Adipose tissue (tissue), 3 donors: ENCODE measurements around the gene NMD3. TPM values are rescaled to one million over a fixed set of nuclear protein-coding genes. Genes with fewer than 3 reads are reported as not detected.
"Not testable (repeated sequence)": the region's sequence is repeated elsewhere in the genome, so short reads cannot be mapped to it uniquely, and the experiment has no call there.

Experiments used
- H3K27ac ChIP-seq: one replicate; pipeline ENCODE4 v1.5.1; 2013; ENCODE audit warnings: low read depth, low read length
- WGBS, 3 donors: extraction: QIAGEN DNeasy Blood & Tissue Kit; methylation state at CpG; one replicate each; pipeline ENCODE4 v1.1.7; 2013; 5-methylcytosine and 5-hydroxymethylcytosine counted together
- polyA plus RNA-seq, 3 donors: library from polyadenylated mRNA; stranded (reverse); fragments of 200-250 nt; gene quantifications; one replicate each; pipeline ENCODE4 v1.2.3, GENCODE V29; 2013
- donor health status: healthy with polysubstance abuse.
- donor health status: Bipolar disorder and iron deficiency.
- donor health status: healthy.

Gene NMD3
- polyA plus RNA-seq: 10 to 100 TPM; 26.8 to 37.0 (median 31.3) TPM

DNA sequence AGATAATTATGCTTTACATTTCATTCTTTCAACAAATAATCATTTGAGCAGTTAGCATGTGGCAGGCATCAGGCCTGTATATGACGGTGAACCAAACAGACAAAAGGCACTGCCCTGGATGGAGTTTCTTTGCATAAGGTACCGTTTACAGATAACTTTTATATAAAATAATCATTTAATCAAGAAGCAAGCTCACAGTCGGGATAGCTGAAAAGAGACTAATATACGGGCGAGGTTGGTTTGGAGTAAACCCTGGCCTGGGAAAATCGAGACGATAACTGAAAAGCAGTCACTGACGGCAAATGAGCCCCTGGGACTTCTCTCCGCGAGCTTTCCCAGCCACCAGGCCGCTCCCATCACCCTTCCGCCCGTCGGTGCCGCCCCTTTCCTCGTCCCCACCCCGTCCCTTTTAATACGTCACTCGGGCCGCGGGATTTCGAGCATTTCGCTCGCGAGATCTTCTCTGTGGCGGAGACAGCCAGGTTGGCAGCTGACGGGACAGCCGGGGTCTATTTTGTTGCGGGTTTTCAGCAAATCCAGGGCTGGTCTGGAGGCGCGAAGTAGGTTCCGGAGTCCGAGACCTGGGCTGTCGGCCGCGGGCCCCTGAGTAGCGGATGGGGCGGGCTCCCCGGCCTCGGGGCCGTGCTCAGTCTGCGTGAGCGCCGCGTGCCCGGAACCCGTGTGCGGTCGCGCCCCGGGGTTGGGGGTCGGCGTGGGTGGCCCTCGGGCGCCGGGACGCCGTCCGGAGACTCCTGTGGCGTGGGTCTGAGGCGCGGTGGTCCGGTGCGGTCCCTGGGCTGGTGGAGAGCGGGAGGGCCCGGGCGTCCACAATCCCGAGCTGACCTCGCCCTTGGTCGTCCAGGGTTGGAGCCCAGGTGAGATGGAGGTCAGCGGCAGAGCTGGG, at the start of gene NMD3:
NMD3 (plus strand) TSS at position 462 of the 904 bp plus-strand sequence. CDS start 703 bp downstream, outside the sequence.
- peak within 1 kb of the TSS; percentile 58 for H3K27ac ChIP-seq
- WGBS, 3 donors: 0 to 1% (median 1%) methylated on average over 69 to 71 of the region's 71 CpGs

GRCh38 chr3:161171639-161172552, 49.2 kb upstream of the NMD3 start:
- no peak overlapping the region for H3K27ac ChIP-seq

DNA sequence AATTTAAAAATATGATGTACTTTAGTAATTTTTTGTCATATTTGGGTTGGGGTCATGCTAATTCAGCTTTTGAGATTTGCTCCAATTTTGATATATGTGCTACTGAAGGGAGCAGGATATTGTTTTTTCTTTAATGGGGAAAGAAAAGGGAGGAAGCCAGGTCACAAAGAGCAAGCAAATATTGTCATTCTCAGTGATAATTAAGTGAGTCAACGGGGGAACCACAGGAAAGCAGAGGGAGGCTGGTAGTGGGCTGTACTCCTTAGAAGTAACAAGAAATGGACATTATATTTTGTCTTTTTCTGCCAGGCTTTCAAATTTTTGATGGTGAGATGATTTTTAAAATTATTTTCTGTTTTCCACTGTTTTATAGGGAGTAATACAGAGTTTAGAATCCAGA, 45.6 kb upstream of the NMD3 start:
- WGBS, 3 donors: 51 to 74% (median 71%) methylated on average over 1 of the region's 1 CpG
- H3K27ac ChIP-seq: no peak overlapping the region

More at GRCh38 chr3:161171639-161172552, 49.2 kb upstream of the NMD3 start:
- WGBS, 3 donors: 64 to 80% (median 71%) methylated on average over 2 of the region's 2 CpGs

- WGBS, 3 donors: 72 to 79% (median 78%) methylated on average over 3 of the region's 3 CpGs
- no peak overlapping the region for H3K27ac ChIP-seq
These were observed 43.1 kb upstream of the NMD3 start for GRCh38 chr3:161177991-161178390.

- WGBS, 3 donors: 33 to 48% (median 45%) methylated on average over 1 of the region's 1 CpG
- not testable (repeated sequence) for H3K27ac ChIP-seq
These were observed 39.7 kb upstream of the NMD3 start for GRCh38 chr3:161181371-161181770.

DNA sequence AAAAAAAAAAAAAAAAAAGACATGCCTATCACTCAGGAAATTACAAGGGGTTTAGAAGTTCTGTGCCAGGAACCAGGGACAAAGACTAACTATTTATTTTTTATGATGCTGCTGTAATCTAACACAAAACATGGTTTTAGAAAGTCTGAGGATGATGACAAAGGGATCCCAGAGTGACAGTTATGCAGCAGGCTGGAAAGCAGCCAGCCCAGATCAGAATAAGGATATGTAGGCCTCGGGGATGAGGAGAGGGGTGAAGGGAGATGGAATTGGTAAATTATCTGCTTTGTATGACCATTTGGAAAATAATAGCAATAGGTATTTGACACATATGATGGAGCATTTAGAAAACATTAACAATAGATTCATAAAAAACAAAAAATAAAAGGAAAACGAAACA, 34.1 kb upstream of the NMD3 start:
- H3K27ac ChIP-seq: no peak overlapping the region
- WGBS, 3 donors: 19 to 56% (median 51%) methylated on average over 2 of the region's 2 CpGs

- H3K27ac ChIP-seq: no peak overlapping the region
- WGBS, 3 donors: 82 to 88% (median 83%) methylated on average over 6 of the region's 6 CpGs
These were observed 23.0 kb upstream of the NMD3 start for GRCh38 chr3:161197855-161198850.

GRCh38 chr3:161199926-161200325, 21.2 kb upstream of the NMD3 start:
- WGBS, 3 donors: 86 to 93% (median 90%) methylated on average over 3 of the region's 3 CpGs
- H3K27ac ChIP-seq: no peak overlapping the region

- H3K27ac ChIP-seq: no peak overlapping the region
- 92 to 98% (median 96%) methylated on average over 4 of the region's 4 CpGs for WGBS, 3 donors
These were observed 17.5 kb upstream of the NMD3 start for GRCh38 chr3:161203485-161204098.

GRCh38 chr3:161208931-161209330, 12.2 kb upstream of the NMD3 start:
- H3K27ac ChIP-seq: no peak overlapping the region
- 85 to 91% (median 91%) methylated on average over 4 of the region's 4 CpGs for WGBS, 3 donors

DNA sequence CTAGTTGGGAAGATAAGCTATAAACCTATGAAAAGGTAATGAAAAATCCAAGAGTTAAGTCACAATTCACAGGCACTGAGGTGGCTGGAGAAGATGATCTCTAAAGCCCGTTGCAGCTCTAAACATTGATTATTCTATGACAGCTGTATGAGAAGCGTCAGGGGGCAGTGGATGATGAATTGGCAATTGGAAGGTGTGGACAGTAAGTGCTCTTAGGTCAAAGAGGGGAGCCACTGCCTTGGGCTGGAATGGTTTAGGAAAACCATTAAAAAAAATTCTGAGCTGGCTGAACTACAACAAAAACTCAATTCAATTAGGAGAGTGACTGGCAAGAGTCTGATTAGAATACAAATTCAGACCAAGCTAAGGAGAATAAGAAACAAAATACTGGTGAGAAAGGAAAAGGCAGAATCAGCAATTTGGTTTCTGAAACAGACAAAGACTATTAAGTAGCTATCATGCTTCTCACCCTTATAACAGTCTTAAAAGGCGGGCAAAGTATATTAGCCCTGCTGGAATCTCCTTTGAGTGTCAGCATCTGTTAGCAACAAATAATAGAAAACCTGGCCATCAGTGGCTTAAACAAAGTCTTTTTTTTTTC, 8.8 kb upstream of the NMD3 start:
- WGBS, 3 donors: 80 to 84% (median 83%) methylated on average over 3 of the region's 3 CpGs
- no peak overlapping the region for H3K27ac ChIP-seq

DNA sequence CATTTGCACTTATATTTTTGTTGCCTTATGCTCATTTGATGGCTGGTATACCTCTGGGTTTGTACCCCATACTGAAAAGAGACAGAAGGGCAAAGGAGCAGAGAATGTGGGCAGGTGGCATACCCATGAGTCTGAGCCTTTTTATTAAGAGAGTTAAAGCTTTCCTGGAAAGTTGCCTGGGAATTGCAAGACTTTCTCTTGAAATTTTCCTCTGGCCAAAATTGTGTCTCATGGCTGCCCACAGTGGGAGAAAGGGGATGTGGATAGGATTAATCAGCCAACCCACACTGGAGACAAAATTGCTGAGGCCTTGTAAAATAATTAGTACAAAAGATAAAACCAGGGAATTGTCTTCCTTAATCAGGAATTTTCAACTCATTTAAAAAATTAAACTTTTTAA, 8.2 kb upstream of the NMD3 start:
- H3K27ac ChIP-seq: no peak overlapping the region

DNA sequence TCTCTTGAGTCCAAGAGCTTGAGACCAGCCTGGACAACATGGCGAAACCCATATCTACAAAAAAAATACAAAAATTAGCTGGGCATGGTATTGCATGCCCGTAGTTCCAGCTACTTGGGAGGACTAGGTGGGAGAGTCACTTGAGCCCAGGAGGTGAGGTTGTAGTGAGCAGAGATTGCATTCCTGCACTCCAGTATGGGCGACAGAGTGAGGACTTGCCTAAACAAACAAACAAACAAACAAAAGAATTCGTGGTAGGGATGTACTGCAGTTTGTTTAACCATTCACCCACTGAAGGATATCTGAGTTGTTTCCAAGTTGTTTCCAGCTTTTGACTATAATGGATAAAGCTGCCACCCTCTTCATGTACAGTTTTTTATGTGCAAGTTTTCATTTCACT, 7.5 kb upstream of the NMD3 start:
- WGBS, 3 donors: 66 to 74% (median 73%) methylated on average over 4 of the region's 4 CpGs
- H3K27ac ChIP-seq: no peak overlapping the region

DNA sequence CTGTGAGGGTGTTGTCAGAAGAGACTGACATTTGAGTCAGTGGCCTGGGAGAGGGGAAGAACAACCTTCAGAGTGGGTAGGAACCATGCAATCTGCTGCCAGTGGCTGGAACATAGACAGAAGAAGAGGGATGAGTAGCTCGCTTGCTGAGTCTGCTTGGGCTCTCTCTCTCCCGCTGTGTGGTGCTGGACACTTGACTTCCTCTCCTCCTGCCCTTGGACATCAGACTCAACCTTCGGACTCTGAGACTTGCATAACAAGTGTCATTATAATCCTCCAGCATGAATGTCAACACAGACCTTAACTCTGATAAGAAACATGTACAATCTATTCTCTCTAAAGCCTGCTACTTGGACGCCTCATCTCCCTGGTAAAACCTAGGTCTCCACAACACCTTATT, 5.9 kb upstream of the NMD3 start:
- no peak overlapping the region for H3K27ac ChIP-seq
- WGBS, 3 donors: 80 to 91% (median 88%) methylated on average over 4 of the region's 4 CpGs

GRCh38 chr3:161217496-161217895, 3.6 kb upstream of the NMD3 start:
- H3K27ac ChIP-seq: no peak overlapping the region
- WGBS, 3 donors: 73 to 87% (median 86%) methylated on average over 5 of the region's 5 CpGs

- 93 to 97% (median 96%) methylated on average over 4 of the region's 4 CpGs for WGBS, 3 donors
These were observed 1.6 kb upstream of the NMD3 start for GRCh38 chr3:161219495-161219894.

More at GRCh38 chr3:161219495-161219894, 1.6 kb upstream of the NMD3 start:
- H3K27ac ChIP-seq: no peak overlapping the region
